PFSK-1 (cell line): ENCODE results near the gene MAPK8IP1.

Source experiments
- FOXP2 ChIP-seq: optimal IDR thresholded peaks from 2 replicates; pipeline ENCODE3; 2011; ENCODE audit warnings: borderline replicate concordance, control low read depth, inconsistent platforms; ENCODE audit not compliant: insufficient read depth; ENCODE audit errors: extremely low read length, extremely low read depth
- POLR2AphosphoS5 ChIP-seq: IDR thresholded peaks from 2 replicates; pipeline ENCODE4 v1.6.1; 2012; ENCODE audit warnings: low read depth, mild to moderate bottlenecking, control low read depth, low read length, moderate library complexity
- SIN3A ChIP-seq: IDR thresholded peaks from 2 replicates; pipeline ENCODE4 v1.6.1; 2012; ENCODE audit warnings: mild to moderate bottlenecking, low read length, moderate library complexity, borderline replicate concordance; ENCODE audit not compliant: insufficient read depth
- TAF1 ChIP-seq: IDR thresholded peaks from 2 replicates; pipeline ENCODE4 v1.6.1; 2012; ENCODE audit warnings: low read length, control low read depth, borderline replicate concordance; ENCODE audit not compliant: insufficient read depth
- TF ChIP-seq, protein P1 (sequence below), 2 experiments: IDR thresholded peaks; 2 replicates each; pipeline versions ENCODE4 v1.6.1 to v1.8.0; 2011 to 2012; ENCODE audit warnings: low read depth in 2 of 2, low read length in 2 of 2, control low read depth in 1 of 2, inconsistent platforms in 1 of 2, mild to moderate bottlenecking in 1 of 2, moderate library complexity in 1 of 2; ENCODE audit not compliant: insufficient read depth in 1 of 2

DNA sequence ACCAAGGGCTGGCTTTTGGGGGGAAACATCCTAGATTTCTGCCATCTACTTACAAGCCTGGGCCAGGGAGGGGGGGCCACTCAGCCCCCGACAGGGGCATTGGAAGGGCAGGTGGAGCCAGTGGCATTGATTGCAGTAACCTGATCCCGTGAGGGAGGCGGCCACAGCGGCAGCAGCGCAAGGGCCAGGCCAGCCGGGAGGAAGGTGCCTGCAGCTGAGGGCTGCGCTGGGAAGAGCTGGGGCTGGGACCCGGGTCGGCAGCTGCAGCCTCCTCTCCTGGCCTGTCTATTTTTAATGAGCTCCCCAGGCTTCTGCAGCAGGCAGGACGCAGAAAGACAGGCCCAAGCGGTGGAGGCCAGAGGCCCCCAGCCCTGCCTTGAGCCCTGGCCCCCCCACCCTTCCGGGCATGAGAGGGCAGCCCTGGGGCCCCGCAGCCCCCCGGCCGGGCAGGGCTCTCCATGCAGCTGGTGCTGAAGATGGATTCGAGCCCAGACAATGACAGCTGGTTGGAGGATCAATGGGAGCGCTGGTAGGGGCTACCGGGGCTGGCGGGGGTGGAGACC is 11.1 kb downstream of the MAPK8IP1 start:
- TF ChIP-seq POLR2AphosphoS5 (no peak), SIN3A (no peak), TAF1 (no peak), FOXP2 (no peak)
- TF ChIP-seq, protein P1, sequence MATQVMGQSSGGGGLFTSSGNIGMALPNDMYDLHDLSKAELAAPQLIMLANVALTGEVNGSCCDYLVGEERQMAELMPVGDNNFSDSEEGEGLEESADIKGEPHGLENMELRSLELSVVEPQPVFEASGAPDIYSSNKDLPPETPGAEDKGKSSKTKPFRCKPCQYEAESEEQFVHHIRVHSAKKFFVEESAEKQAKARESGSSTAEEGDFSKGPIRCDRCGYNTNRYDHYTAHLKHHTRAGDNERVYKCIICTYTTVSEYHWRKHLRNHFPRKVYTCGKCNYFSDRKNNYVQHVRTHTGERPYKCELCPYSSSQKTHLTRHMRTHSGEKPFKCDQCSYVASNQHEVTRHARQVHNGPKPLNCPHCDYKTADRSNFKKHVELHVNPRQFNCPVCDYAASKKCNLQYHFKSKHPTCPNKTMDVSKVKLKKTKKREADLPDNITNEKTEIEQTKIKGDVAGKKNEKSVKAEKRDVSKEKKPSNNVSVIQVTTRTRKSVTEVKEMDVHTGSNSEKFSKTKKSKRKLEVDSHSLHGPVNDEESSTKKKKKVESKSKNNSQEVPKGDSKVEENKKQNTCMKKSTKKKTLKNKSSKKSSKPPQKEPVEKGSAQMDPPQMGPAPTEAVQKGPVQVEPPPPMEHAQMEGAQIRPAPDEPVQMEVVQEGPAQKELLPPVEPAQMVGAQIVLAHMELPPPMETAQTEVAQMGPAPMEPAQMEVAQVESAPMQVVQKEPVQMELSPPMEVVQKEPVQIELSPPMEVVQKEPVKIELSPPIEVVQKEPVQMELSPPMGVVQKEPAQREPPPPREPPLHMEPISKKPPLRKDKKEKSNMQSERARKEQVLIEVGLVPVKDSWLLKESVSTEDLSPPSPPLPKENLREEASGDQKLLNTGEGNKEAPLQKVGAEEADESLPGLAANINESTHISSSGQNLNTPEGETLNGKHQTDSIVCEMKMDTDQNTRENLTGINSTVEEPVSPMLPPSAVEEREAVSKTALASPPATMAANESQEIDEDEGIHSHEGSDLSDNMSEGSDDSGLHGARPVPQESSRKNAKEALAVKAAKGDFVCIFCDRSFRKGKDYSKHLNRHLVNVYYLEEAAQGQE (IDR thresholded peaks at IDR 0.05; ENCODE audit: insufficient read depth in 1 of 2, low read depth in 2 of 2, low read length in 2 of 2), result peak; percentile 58 to 79; a peak in 3 of 4 replicates
